Fibroblast of lung (primary cell): ENCODE measurements around the gene FGFR2.

Experiments used
- CTCF ChIP-seq, 2 donors: IDR thresholded peaks in 1 of 2; conservative IDR thresholded peaks in 1 of 2; 1 replicate in 1 of 2; 2 replicates in 1 of 2; pipeline ENCODE4 v1.5.1; 2011 to 2012; ENCODE audit warnings: low read length in 2 of 2, control low read depth in 1 of 2, inconsistent platforms in 1 of 2, low read depth in 1 of 2, mild to moderate bottlenecking in 1 of 2
- EZH2 ChIP-seq: IDR thresholded peaks from 2 replicates; pipeline ENCODE4 v1.5.1; 2012; ENCODE audit warnings: low read length, control low read depth, mild to moderate bottlenecking; ENCODE audit errors: missing control alignments

DNA sequence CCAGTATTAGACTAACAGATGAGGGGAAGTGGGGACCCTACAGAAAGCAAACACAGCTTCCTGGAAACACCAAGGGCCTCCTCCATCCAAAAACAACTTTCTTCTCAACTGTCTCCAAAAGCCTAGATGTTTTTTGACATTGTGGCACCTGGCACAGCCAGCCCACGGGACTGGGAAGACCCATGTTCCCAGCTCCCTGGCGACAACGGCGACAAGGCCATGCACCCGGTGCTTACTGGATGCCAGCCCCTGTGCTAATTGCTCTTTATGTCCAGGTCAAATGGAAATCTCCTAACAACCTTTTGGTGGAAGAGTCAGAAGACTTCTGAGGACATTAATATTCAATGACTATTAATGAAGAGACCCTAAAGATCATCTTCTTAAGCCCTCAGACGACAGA, 7.1 kb downstream of the FGFR2 start:
- TF ChIP-seq CTCF (conservative IDR thresholded peaks at IDR 0.05 in 1 of 2, IDR thresholded peaks at IDR 0.05 in 1 of 2; ENCODE audit: low read depth in 1 of 2, low read length in 2 of 2) (no peak), EZH2 (no peak)
